ENCODE measurements around the gene LAMA1.

The LAMA1 gene

GRCh38 chr18:7102131-7102530 is 15.5 kb downstream of the LAMA1 start:
- Histone ChIP-seq H3K9ac (ENCODE audit: insufficient read length) (no peak overlapping the region), H3K4me3 (no peak overlapping the region), H3K36me3 (ENCODE audit: insufficient read depth, low read length) (no peaks in the 10 kb centered on the region), H3K9me3 (ENCODE audit: low read depth, low read length) (no peaks in the 10 kb centered on the region), H3K27ac (no peak overlapping the region)
- no peak for DNase-seq (ENCODE audit: low read depth, low spot score)
- TF ChIP-seq EZH2 (IDR thresholded peaks at IDR 0.05) (no peak), POLR2AphosphoS5 (IDR thresholded peaks at IDR 0.05; ENCODE audit: borderline replicate concordance, low read depth, low read length) (no peak), FOXP2 (optimal IDR thresholded peaks at IDR 0.05; ENCODE audit: control extremely low read depth, extremely low read length, insufficient read depth) (no peak)

GRCh38 chr18:7096838-7097237 is 20.8 kb downstream of the LAMA1 start:
- DNase-seq (ENCODE audit: low read depth, low spot score), result no peak
- H3K9ac ChIP-seq (ENCODE audit: insufficient read length), result no peak overlapping the region
- no peaks in the 10 kb centered on the region for H3K9me3 ChIP-seq (ENCODE audit: low read depth, low read length)
- no peak for TF ChIP-seq POLR2AphosphoS5 (IDR thresholded peaks at IDR 0.05; ENCODE audit: borderline replicate concordance, low read depth, low read length)
- TF ChIP-seq FOXP2 (optimal IDR thresholded peaks at IDR 0.05; ENCODE audit: control extremely low read depth, extremely low read length, insufficient read depth), result no peak
- TF ChIP-seq EZH2 (IDR thresholded peaks at IDR 0.05), result no peak
- H3K36me3 ChIP-seq (ENCODE audit: insufficient read depth, low read length), result no peaks in the 10 kb centered on the region
- no peak overlapping the region for H3K27ac ChIP-seq
- H3K4me3 ChIP-seq, result no peak overlapping the region

- no peaks in the 10 kb centered on the region for H3K9me3 ChIP-seq (ENCODE audit: low read depth, low read length)
- TF ChIP-seq FOXP2 (optimal IDR thresholded peaks at IDR 0.05; ENCODE audit: control extremely low read depth, extremely low read length, insufficient read depth) (no peak), POLR2AphosphoS5 (IDR thresholded peaks at IDR 0.05; ENCODE audit: borderline replicate concordance, low read depth, low read length) (no peak), EZH2 (IDR thresholded peaks at IDR 0.05) (no peak)
- DNase-seq (ENCODE audit: low read depth, low spot score), result no peak
- no peaks in the 10 kb centered on the region for H3K36me3 ChIP-seq (ENCODE audit: insufficient read depth, low read length)
- H3K27ac ChIP-seq, result no peak overlapping the region
- no peak overlapping the region for H3K9ac ChIP-seq (ENCODE audit: insufficient read length)
- H3K4me3 ChIP-seq, result no peak overlapping the region
Measured at GRCh38 chr18:7094427-7094826, 23.2 kb downstream of the LAMA1 start.

- DNase-seq (ENCODE audit: low read depth, low spot score), result no peak
- H3K9ac ChIP-seq (ENCODE audit: insufficient read length), result no peak overlapping the region
- no peaks in the 10 kb centered on the region for H3K36me3 ChIP-seq (ENCODE audit: insufficient read depth, low read length)
- H3K4me3 ChIP-seq, result no peak overlapping the region
- no peaks in the 10 kb centered on the region for H3K9me3 ChIP-seq (ENCODE audit: low read depth, low read length)
- TF ChIP-seq EZH2 (IDR thresholded peaks at IDR 0.05) (no peak), POLR2AphosphoS5 (IDR thresholded peaks at IDR 0.05; ENCODE audit: borderline replicate concordance, low read depth, low read length) (no peak)
- no peak overlapping the region for H3K27ac ChIP-seq
Measured at GRCh38 chr18:7090771-7091170, 26.8 kb downstream of the LAMA1 start.

GRCh38 chr18:7089369-7089768 is 28.2 kb downstream of the LAMA1 start:
- no peak for DNase-seq (ENCODE audit: low read depth, low spot score)
- H3K4me3 ChIP-seq, result no peak overlapping the region
- no peak overlapping the region for H3K9ac ChIP-seq (ENCODE audit: insufficient read length)
- no peaks in the 10 kb centered on the region for H3K9me3 ChIP-seq (ENCODE audit: low read depth, low read length)
- H3K36me3 ChIP-seq (ENCODE audit: insufficient read depth, low read length), result no peaks in the 10 kb centered on the region
- H3K27ac ChIP-seq, result no peak overlapping the region
- no peak for TF ChIP-seq FOXP2 (optimal IDR thresholded peaks at IDR 0.05; ENCODE audit: control extremely low read depth, extremely low read length, insufficient read depth)
- TF ChIP-seq POLR2AphosphoS5 (IDR thresholded peaks at IDR 0.05; ENCODE audit: borderline replicate concordance, low read depth, low read length), result no peak

GRCh38 chr18:7084080-7085065 is 33.2 kb downstream of the LAMA1 start:
- TF ChIP-seq POLR2AphosphoS5 (IDR thresholded peaks at IDR 0.05; ENCODE audit: borderline replicate concordance, low read depth, low read length), result no peak
- no peak for TF ChIP-seq EZH2 (IDR thresholded peaks at IDR 0.05)
- no peak for TF ChIP-seq FOXP2 (optimal IDR thresholded peaks at IDR 0.05; ENCODE audit: control extremely low read depth, extremely low read length, insufficient read depth)
- no peak overlapping the region for H3K27ac ChIP-seq
- no peaks in the 10 kb centered on the region for H3K9me3 ChIP-seq (ENCODE audit: low read depth, low read length)
- no peak overlapping the region for H3K9ac ChIP-seq (ENCODE audit: insufficient read length)
- no peak for DNase-seq (ENCODE audit: low read depth, low spot score)
- no peak overlapping the region for H3K4me3 ChIP-seq
- no peaks in the 10 kb centered on the region for H3K36me3 ChIP-seq (ENCODE audit: insufficient read depth, low read length)

GRCh38 chr18:7082671-7083070 is 34.9 kb downstream of the LAMA1 start:
- Histone ChIP-seq H3K4me3 (no peak overlapping the region), H3K36me3 (ENCODE audit: insufficient read depth, low read length) (no peaks in the 10 kb centered on the region), H3K9me3 (ENCODE audit: low read depth, low read length) (no peaks in the 10 kb centered on the region), H3K27ac (no peak overlapping the region), H3K9ac (ENCODE audit: insufficient read length) (no peak overlapping the region)
- no peak for DNase-seq (ENCODE audit: low read depth, low spot score)
- TF ChIP-seq POLR2AphosphoS5 (IDR thresholded peaks at IDR 0.05; ENCODE audit: borderline replicate concordance, low read depth, low read length) (no peak), FOXP2 (optimal IDR thresholded peaks at IDR 0.05; ENCODE audit: control extremely low read depth, extremely low read length, insufficient read depth) (no peak), EZH2 (IDR thresholded peaks at IDR 0.05) (no peak)

GRCh38 chr18:7079231-7079630 is 38.4 kb downstream of the LAMA1 start:
- no peak for DNase-seq (ENCODE audit: low read depth, low spot score)
- Histone ChIP-seq H3K4me3 (no peak overlapping the region), H3K27ac (no peak overlapping the region), H3K9ac (ENCODE audit: insufficient read length) (no peak overlapping the region), H3K36me3 (ENCODE audit: insufficient read depth, low read length) (no peaks in the 10 kb centered on the region), H3K9me3 (ENCODE audit: low read depth, low read length) (no peaks in the 10 kb centered on the region)
- TF ChIP-seq FOXP2 (optimal IDR thresholded peaks at IDR 0.05; ENCODE audit: control extremely low read depth, extremely low read length, insufficient read depth) (no peak), POLR2AphosphoS5 (IDR thresholded peaks at IDR 0.05; ENCODE audit: borderline replicate concordance, low read depth, low read length) (no peak), EZH2 (IDR thresholded peaks at IDR 0.05) (no peak)
